ENCODE data around the gene HAGHL. TPM values are rescaled to one million over a fixed set of nuclear protein-coding genes. Genes with fewer than 3 reads are reported as not detected.

The HAGHL gene
- total and polyA plus RNA-seq, 2 of the 8 experiments (the other 6 are each of a cell fraction or from before 2014, with no cell fraction given), result 26.6 to 26.9 TPM

DNA sequence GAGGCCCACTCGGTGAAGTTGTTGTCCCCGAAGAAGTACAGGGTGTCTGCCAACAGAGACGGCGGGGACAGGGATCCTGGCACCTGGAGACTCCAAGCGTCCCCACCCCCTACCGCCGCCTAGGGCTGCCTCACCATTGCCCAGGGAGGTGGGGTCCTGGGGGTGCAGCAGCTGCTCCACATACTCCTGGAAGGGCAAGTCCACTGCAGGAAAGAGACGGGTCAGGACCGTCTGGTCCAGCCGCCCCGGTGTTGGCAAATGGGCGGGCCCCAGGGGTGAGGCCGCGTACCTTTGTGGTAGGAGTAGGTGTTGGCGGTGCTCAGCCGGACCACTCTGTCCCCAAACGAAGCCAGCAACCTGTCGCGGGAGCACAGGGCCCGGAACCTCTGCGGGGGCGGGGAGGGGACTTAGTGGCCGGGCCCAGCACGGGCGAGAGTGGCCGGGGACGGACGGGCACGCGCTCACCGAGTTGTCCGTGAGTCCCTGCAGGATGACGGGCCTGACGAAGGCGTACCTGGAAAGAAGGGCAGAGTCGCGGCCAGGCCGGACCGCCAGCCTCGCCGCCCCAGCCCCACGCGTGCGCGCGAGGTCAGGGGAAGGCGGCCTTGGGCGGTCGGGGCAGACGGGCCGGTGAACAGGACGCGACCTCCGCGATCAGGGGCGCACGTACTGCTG, 43.4 kb upstream of the HAGHL start (continued):
- TF ChIP-seq TBP (IDR thresholded peaks at IDR 0.05; ENCODE audit: low read depth, low read length) (no peak), POLR2A (IDR thresholded peaks at IDR 0.05; ENCODE audit: control extremely low read depth in 1 of 2, low read depth in 2 of 2, low read length in 2 of 2) (no peak), NRF1 (IDR thresholded peaks at IDR 0.05; ENCODE audit: low read depth, low read length) (no peak), HDAC6 (IDR thresholded peaks at IDR 0.05; ENCODE audit: low read depth, low read length) (no peak), JUND (IDR thresholded peaks at IDR 0.05; ENCODE audit: low read length) (no peak), RNF2 (IDR thresholded peaks at IDR 0.05; ENCODE audit: borderline replicate concordance, low read depth, low read length, missing control alignments, poor library complexity, severe bottlenecking) (no peak), EP300 (IDR thresholded peaks at IDR 0.05; ENCODE audit: borderline replicate concordance in 1 of 2, low read depth in 2 of 2, low read length in 2 of 2) (no peak), PHF8 (conservative IDR thresholded peaks at IDR 0.05; ENCODE audit: low read depth, low read length) (no peak)
- TF ChIP-seq, protein P1, sequence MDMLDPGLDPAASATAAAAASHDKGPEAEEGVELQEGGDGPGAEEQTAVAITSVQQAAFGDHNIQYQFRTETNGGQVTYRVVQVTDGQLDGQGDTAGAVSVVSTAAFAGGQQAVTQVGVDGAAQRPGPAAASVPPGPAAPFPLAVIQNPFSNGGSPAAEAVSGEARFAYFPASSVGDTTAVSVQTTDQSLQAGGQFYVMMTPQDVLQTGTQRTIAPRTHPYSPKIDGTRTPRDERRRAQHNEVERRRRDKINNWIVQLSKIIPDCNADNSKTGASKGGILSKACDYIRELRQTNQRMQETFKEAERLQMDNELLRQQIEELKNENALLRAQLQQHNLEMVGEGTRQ (IDR thresholded peaks at IDR 0.05; ENCODE audit: low read length), result 0 out of 2 replicates have a peak, but pooled peaks have one; percentile 1

Data from H1 (cell line).